ENCODE measurements around the gene TMEM132C.

TMEM132C gene

DNA sequence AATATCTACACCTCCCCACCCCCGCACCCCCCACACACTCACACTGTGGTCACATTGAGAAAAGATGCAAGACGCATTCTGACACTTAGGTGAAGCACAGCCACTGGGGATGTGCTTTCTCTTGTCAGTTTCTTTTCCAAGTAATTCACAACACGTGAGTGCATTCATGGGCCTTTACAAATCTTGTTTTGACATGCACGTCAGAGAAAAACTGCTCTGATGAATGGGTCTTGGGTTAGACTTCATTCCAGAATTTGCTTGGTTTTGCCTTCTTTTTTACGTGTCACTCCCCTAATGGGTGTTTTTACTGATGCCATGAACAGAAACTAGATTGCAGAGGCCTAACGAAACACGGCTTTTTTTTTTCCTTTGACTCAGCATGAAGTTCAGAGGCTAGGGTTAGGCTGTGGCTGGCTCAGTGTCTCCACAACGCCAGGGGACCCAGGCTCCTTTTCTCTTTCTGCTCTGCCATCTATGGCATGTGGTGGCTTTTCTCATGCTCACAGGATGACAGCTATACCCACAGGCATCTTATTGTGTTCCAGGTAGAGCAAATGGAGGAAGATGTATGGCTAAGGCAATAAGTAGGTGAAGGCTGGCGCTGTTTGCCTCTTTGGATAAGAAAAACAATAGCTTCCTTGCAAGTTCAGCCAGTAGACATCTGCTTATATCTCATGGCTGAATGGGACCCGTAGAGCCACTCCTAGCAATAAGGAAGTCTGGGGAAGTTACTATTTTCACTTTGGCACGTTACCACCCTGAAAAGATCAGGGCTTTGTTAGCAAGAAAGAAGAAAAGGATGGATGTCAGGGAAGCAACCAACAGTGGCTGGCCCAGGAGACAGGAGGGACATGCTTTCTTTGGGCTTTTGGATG is 303.5 kb downstream of the TMEM132C start:
- no peak for DNase-seq
- no peak overlapping the region for H3K4me3 ChIP-seq (ENCODE audit: low read depth, low read length)
- no peaks in the 10 kb centered on the region for H3K36me3 ChIP-seq (replicated peaks)
- no peak for TF ChIP-seq CTCF (IDR thresholded peaks at IDR 0.05; ENCODE audit: low read depth, low read length, missing control alignments)
- H3K27me3 ChIP-seq (replicated peaks): no peaks in the 10 kb centered on the region
- no peak overlapping the region for H3K27ac ChIP-seq
- in situ Hi-C loops (cut with HindIII; ENCODE audit: low pct_ligation_motif_present, low sequenced_read_pairs): no loop called here

GRCh38 chr12:128571906-128572810 is 305.2 kb downstream of the TMEM132C start:
- DNase-seq: no peak
- no peak for TF ChIP-seq CTCF (IDR thresholded peaks at IDR 0.05; ENCODE audit: low read depth, low read length, missing control alignments)
- in situ Hi-C loops (cut with HindIII; ENCODE audit: low pct_ligation_motif_present, low sequenced_read_pairs): no loop called here
- no peaks in the 10 kb centered on the region for H3K27me3 ChIP-seq (replicated peaks)
- no peaks in the 10 kb centered on the region for H3K36me3 ChIP-seq (replicated peaks)
- no peak overlapping the region for H3K27ac ChIP-seq
- no peak overlapping the region for H3K4me3 ChIP-seq (ENCODE audit: low read depth, low read length)

DNA sequence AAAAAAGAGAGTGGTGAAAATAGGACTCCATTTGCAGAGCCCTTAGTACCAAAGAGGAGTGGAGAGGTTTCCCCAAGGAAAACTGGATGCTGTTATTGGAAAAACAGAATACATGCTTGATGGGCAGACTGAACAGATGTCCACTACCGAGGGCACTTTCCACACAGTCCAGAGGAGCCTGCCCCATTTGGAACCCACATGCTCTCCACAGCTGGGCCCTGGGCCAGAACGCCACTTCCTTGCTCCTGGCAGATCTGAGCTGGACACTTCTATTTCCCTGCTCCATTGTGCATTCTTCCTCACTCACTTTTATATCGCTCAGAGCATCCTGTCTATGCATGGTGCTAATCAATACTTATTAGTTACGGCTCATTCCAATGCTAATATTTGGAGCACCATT is 306.9 kb downstream of the TMEM132C start:
- TF ChIP-seq CTCF (IDR thresholded peaks at IDR 0.05; ENCODE audit: low read depth, low read length, missing control alignments): no peak
- no peak for DNase-seq
- in situ Hi-C loops (cut with HindIII; ENCODE audit: low pct_ligation_motif_present, low sequenced_read_pairs): no loop called here
- Histone ChIP-seq H3K36me3 (replicated peaks) (no peaks in the 10 kb centered on the region), H3K27me3 (replicated peaks) (no peaks in the 10 kb centered on the region), H3K27ac (no peak overlapping the region), H3K4me3 (ENCODE audit: low read depth, low read length) (no peak overlapping the region)

DNA sequence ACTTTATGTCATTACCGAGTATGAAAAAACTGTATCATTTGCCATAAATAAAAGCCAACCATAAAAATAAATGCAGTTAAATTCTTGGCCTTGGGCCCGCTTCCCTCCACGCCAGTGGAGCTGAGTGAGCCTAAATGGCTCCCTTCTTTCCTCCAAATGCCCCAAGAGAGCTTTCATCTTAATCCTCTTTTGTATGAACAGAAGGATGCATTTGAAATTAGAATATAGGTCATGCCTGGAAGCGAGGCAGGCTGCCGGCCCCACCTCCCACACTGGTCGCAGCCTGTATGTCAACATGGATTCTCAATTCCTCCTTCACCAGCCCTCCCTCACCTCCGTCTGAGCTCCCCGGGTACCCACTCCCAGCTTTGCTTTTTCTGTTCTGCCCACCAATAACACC is 311.1 kb downstream of the TMEM132C start:
- H3K4me3 ChIP-seq (ENCODE audit: low read depth, low read length): no peak overlapping the region
- H3K27ac ChIP-seq: no peak overlapping the region
- no peaks in the 10 kb centered on the region for H3K36me3 ChIP-seq (replicated peaks)
- in situ Hi-C loops (cut with HindIII; ENCODE audit: low pct_ligation_motif_present, low sequenced_read_pairs): no loop called here
- DNase-seq: no peak
- TF ChIP-seq CTCF (IDR thresholded peaks at IDR 0.05; ENCODE audit: low read depth, low read length, missing control alignments): no peak
- no peaks in the 10 kb centered on the region for H3K27me3 ChIP-seq (replicated peaks)

GRCh38 chr12:128581321-128581761 is 314.4 kb downstream of the TMEM132C start:
- Histone ChIP-seq H3K36me3 (replicated peaks) (no peaks in the 10 kb centered on the region), H3K27ac (no peak overlapping the region), H3K27me3 (replicated peaks) (no peaks in the 10 kb centered on the region), H3K4me3 (ENCODE audit: low read depth, low read length) (no peak overlapping the region)
- no peak for DNase-seq
- no peak for TF ChIP-seq CTCF (IDR thresholded peaks at IDR 0.05; ENCODE audit: low read depth, low read length, missing control alignments)
- in situ Hi-C loops (cut with HindIII; ENCODE audit: low pct_ligation_motif_present, low sequenced_read_pairs): no loop called here

All from brain microvascular endothelial cell (primary cell).